GM12875 (cell line): ENCODE measurements around the gene DHRS3.

Experiments
- H3K4me3 ChIP-seq: one replicate; pipeline ENCODE4 v1.5.1; 2011; ENCODE audit warnings: low read depth, low read length, control low read depth
- CTCF ChIP-seq: IDR thresholded peaks from 2 replicates; pipeline ENCODE4 v1.5.1; 2011; ENCODE audit warnings: low read depth, mild to moderate bottlenecking, control low read depth, inconsistent platforms, low read length, moderate library complexity, borderline replicate concordance; ENCODE audit not compliant: insufficient read depth

DHRS3 gene

DNA sequence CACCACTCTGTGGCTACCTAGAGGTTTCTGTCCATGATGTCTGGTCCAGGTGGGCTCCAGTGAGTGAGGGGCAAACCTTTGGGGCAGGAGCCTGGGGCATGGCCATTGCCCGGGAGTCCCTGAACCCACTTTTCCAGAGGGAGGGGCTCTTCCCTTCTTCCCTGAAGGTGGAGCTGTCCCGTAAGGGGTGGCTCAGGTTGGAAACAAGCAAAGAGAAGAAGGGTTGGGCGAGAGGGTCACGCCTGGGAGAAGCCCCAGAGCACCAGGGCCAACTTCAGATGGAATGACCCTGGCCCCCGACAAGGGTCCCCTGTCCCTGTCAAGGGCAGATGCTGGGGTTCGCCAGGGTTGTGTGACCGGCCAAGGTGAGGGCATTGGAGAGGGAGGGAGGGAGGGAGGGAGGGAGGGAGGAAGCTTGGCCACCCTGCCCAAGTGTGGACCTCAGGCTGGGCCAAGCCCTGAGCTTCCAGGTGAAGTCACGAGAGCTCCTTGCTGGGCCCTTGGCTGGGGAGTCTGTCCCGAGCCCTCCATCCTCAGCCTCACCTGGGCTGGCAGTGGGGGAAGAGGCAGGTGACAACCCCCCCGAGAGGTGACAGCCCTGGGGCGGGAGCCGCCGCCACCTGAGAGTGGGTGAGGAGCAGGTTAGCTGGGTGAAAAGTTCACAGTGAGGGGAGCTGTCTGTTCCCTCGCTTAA is 69.6 kb downstream of the DHRS3 start:
- TF ChIP-seq CTCF: no peak
- H3K4me3 ChIP-seq: no peak overlapping the region

DNA sequence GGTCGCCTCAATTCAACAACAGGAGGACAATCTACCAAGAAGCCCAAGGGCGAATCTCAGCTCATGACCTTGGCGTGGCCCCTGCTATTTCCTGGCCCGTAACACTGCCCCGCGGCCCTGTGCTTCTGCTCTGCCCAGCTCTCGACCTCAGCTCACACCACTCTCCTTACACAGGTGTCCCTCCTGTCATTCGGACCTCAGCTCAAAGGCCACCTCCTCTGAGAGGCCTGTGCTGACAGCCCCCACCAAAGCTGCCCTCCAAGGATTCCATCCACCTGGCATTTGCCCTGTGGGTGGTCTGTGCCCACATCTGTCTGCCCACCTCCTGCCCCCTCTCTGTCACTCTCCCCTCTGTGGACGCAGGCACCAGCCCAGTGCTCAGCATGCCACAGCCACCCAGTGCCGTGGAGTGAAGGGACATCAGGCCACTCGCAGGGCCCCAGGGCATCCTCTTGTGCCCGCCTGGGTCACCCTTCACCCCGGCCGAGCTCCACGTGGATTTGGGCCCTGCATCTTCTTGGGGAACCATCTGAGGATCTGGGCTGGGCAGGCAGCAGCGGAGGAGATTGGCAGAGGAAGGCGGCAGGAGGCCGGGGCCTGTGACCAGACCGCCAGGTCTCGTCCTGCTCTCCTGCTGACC is 70.3 kb downstream of the DHRS3 start:
- no peak overlapping the region for H3K4me3 ChIP-seq
- no peak for TF ChIP-seq CTCF

DNA sequence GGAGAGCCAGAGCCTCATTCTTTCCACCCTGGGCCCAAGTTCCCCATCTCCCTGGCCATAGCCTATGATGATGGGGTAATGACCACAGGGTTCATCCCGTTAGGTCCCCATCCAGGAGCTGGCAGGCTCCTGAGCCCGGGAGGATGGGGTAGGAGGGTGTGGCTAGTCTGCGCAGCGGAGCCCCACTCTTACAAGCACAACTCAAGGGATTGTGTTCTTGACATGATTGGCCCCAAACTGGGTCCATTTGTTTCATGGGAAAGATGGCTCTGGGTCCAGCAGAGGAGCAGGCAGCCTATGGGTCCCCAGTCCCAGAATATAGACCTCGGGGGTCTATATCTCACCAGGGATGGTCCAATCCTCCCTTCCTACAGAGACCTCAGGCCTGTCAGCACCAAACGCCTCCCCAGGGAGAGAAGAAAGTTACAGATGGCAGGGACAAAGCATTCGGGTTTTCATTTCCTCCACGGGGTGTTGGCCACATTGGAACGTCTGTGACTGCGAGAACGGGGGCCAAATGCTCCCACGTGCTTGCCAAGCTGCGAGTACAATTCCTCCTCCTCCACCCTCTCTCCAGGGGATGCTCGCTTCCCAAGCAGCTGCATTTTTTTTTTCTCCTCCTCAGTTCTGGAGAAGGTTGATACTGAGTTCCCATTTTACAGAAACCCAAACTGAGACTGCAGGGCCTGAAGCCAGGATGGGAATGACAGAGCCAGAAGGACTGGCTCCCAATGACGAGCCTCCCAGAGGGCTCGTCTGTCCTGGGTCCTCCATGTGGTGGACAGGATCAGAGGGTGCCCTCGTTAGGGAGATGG is 71.0 kb downstream of the DHRS3 start:
- H3K4me3 ChIP-seq: no peak overlapping the region
- TF ChIP-seq CTCF: no peak

GRCh38 chr1:12544992-12545391 is 73.0 kb downstream of the DHRS3 start:
- H3K4me3 ChIP-seq: no peak overlapping the region
- no peak for TF ChIP-seq CTCF

DNA sequence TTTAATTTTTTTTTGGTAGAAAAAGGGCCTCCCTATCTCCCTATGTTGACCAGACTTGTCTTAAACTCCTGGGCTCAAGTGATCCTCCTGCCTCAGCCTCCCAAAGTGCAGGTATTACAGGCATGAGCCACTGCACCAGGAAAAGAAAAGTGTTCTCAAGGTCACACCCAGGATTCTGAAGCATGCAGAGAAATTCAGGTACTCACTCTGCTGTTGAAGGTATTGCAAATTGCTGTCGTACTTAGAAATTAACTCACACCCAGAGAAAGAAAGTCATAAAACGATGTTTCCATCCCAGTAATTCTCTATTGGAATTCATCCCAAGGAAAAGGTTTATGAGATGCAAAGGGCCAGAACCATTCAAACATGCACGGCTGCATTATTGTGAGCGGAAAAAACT is 73.7 kb downstream of the DHRS3 start:
- no peak overlapping the region for H3K4me3 ChIP-seq
- TF ChIP-seq CTCF: no peak

DNA sequence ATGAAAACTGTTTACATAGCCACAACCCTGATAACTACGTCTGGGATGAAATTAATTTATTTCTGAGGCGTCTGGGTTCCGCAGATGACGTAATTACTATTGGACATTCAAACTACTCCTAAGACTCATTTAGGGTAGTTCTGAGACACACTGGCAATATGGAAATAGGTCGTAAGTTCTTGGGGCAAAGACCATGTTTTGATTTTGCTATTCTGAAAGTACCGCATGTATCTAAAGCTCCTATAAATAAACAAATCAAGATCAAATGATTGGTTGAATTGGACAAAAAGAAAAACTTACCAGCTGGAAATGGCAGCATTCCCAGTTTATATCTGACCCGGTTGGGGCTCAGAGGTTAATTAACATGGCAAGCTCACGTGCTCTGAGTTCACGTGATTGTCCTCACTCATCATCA is 74.3 kb downstream of the DHRS3 start:
- no peak overlapping the region for H3K4me3 ChIP-seq
- no peak for TF ChIP-seq CTCF
